GM04504 (cell line): ENCODE data around the gene GALNT16.
"Not testable (repeated sequence)": the region's sequence is repeated elsewhere in the genome, so short reads cannot be mapped to it uniquely, and the experiment has no call there.

Experiments used
- DNase-seq: peaks from one replicate; pipeline ENCODE4 v3.0.0-alpha.2; 2012; ENCODE audit warnings: low read depth

GALNT16 gene

DNA sequence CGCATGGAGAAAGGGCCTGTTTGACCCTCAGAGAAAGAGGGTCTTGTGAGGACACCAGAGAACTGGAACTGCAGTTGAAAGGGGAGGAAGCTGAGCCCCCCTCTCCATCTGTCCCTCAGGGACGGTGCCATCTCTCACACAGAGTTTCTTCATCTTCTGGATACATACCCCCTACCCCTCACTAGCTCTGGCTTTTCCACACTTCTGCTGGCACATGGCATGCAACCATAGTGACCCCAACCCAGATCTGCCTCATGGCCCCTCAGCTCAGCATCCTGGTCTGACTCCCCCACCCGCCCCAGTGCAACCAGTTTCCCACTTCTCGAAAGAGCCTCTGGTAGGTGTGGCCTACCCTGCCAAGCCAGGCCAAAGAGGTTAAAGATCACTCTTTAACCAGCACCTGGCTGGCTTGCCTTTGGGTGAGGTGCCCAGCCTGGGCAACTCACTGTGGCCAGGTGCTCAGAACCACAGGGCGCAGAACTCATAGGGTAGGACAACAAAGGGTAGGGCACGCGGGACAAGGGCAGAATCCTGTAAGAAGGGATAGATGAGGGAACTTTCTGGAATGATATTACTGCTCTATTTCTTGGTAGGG lies 25.8 kb downstream of the GALNT16 start:
- DNase-seq, result no peak

GRCh38 chr14:69287098-69288010 lies 27.4 kb downstream of the GALNT16 start:
- no peak for DNase-seq

GRCh38 chr14:69288011-69288771 lies 28.2 kb downstream of the GALNT16 start:
- DNase-seq, result peak; percentile 53

DNA sequence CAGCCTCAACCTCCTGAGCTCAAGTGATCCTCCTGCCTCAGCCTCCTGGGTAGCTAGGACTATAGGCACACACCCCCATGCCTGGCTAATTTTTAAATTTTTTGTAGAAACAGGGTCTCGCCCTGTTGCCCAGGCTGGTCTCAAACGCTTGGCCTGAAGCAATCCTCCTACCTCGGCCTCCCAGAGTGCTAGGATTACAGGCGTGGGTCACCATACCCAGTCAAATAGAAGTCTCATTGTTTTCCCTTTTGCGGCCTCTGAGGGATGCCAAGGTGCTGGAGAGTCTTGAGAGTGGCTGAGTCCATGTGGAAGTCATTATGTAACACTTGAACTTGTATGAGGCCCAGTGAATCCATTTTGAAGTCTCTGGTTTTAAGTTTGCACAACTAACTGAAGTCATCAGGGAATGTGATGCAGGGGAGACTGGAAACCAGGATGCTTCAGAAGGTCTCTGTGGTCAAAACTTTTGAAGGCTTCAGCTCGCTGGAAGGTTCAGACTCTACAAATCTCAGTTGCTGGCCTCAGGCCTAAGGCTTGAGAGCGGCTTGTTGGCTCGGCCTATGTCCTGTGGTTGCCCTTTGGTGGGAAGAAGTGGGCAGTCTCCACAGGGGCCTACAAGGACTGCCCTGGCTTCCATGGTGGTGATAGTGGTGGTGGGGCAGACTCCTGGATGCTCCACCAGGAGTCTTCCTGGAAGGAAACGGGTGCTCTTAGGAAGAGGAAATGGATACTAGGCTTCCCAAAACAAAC lies 29.2 kb downstream of the GALNT16 start:
- no peak for DNase-seq

DNA sequence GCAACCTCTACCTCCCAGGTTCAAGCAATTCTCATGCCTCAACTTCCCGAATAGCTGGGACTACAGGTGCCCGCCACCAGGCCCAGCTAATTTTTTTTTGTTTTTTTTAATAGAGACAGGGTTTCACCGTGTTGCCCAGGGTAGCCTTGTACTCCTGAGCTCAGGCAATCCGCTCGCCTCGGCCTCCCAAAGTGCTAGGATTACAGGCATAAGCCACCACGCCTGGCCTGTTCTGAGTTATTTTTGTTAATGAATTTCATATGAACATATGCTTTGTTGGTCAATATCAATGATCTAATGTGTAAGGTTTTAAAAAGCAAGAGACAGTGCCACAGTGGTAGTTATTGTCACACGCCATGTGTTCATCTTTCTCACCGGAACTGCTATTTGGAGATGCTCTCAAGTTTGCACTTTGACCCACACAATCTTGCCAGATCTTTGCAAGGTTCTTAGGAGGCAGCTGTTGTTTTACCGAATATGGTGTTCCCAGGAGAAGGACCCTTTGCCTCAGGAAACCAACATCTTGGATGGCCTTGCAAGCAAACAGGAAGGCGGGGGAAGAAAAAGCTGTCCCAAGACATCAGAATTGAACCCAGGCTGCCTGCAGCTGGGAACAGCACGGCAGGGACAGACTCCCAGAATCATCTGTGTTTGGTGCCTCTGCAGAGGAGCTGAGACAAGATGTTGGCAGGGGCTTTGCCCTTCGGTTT lies 30.0 kb downstream of the GALNT16 start:
- no peak for DNase-seq

GRCh38 chr14:69290881-69291280 lies 30.9 kb downstream of the GALNT16 start:
- not testable (repeated sequence) for DNase-seq

- DNase-seq, result no peak
Measured at GRCh38 chr14:69291396-69291795, 31.4 kb downstream of the GALNT16 start.

DNA sequence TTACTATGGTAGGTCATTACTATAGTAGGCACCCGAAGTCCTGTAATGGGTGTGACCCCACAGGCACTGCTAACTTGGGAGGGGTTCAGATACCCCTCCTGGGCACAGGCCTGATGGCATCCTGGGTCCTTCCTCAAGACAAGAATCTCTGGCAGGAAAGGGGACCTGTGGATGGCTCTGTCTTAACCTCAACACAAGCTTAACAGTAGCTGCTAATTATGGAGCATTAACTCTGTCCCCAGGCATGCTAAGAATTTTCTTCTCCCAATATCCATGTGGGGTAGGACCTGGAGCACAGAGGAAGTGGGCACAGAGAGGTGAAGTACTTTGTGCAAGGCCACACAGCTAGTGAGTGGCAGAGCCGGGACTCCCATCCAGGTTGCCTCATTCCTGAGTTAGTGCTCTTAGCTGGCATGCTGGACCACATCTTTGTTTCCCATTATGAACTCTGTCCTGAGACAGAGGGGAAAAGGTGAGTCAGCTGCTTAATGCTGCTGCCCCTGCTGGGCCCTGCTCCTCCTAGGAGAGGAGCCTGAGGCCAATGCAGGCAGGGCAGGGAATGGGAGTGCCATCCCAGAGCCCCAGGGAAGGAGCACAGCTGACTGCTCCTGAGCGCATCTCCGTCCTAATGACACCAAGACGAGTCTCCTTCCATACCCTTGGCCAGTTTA lies 32.1 kb downstream of the GALNT16 start:
- no peak for DNase-seq

DNA sequence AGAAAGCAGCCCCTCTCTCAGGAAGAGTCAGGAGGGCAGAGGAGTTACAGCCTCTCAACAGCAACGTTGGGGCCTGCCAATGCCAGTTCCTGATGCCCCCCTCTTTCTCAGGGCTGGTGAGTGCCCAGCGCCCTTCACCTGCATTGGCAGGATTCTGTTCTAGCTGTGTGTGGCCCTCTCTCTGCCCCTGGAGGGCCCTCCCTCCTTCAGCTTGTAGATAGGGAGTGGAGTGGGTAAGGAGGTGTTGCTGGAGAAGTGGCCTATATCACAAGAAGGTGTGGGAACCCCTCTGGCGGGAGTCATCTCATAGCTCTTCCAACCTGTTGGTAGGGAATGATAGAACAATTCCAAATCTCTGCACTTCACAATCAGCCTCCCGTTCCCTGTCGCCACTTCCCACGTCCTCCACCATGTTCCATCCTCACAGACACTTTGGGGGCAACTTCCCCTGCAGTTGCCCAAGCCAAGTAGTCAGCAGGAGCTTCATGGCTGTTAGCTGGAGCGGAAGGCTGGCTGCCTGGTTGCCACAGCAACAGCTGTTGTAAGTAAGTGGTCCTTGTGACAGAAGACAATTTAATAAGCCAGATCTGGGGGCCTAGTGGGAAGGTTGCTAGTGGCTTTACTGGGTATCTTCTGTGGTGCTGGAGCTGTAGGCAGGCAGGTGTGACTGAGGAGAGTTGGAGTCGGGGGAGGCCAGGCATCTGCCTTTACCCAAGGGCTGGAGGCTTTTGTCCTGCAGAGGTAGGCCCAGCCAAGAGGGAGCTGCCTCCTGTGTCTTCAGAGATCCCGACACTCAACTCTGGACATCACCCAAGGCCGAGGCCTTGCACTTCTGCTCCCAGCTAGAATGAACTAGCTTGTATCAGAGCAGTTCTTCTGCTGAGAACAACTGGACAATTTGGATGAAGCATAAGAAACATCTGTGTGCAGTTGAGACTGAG lies 38.4 kb downstream of the GALNT16 start:
- DNase-seq, result no peak

DNA sequence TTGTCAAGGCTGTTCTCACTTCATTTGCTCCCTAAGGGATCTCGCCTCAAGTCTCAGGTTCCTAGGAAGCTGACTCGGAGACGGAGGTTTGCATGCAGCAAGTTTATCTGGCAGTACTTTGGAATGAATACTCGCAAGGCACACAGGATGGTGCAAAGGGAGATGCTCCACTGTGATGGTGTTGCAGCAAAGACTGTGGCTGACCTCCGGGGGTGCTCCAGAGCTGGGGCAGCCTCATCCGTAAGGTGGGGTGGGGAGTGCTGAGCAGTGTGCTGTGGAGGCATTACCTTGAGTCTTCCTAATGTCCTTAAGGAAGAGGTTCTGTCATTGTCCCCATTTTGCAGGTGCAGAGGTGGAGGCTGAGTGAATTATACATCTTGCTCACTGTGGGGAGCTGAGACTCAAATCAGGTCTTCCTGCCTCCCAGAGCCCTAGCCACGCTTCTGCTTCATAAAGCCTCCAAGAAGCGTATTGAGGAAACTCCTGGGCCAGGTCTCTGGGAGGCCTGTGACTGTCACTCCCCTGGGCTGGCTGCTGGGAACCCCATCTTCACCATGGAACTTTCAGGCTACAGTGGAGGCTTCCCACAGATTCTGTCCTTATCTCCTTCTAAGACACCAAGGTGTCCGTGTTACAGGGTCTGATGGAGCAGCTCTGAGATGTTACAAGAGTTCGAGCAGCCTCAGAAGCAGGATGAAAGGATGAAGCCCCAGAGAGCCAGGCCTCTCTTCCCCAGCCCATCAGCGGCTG lies 39.5 kb downstream of the GALNT16 start:
- no peak for DNase-seq

DNA sequence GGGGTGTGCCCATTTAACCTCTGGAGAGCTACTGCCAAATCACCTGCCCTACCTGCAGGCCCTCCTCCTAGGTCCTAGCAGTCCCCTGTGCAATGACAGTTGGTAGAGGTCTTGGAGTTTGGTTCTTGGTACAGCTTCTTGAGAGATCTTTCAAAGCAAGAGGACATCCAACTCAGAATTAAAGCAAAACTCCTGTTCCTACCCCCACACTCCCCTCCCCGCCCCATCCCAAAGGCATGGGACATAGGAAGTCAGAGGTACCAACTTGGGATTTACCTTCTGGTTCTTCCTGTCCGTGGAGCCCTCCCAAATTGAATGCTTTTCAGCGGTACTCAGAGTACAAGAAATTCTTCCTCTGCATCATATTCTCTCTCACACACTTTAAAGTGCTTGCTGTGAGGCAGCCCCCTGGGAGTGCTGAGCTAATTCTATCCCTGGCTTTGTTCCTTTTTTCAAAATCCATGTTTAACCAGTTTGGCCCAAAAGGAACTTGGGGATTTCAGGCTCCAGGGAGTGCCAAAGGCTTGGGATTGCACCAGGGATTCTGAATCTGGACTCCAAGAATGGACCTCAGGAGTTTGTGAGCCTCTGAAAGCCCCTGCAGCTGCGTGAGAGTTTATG lies 40.8 kb downstream of the GALNT16 start:
- no peak for DNase-seq

GRCh38 chr14:69303086-69303485 lies 43.1 kb downstream of the GALNT16 start:
- DNase-seq, result no peak

GRCh38 chr14:69312608-69313007 lies 52.6 kb downstream of the GALNT16 start:
- DNase-seq, result no peak

- DNase-seq, result no peak
Measured at GRCh38 chr14:69313176-69313575, 53.2 kb downstream of the GALNT16 start.

DNA sequence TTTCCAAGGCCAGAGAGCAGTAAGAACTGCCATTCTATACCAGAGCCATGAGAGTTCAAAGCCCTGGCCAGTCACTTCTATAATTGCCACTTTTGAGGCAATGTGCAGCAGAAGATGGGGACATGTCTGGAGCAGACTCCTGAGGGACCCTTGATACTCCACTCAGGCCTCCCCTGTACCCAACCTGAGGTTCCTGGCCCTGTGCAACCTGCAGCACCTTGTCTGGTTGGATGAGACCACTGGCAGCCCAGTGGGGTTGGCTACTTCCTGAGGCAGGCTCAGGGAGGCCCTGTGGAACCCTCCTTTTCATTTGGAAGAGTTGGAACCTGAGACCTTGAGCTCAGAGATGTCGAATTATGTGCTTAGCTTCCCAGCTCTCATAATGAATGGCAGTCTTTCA lies 54.4 kb downstream of the GALNT16 start:
- no peak for DNase-seq

- DNase-seq, result no peak
Measured at GRCh38 chr14:69315301-69315700, 55.3 kb downstream of the GALNT16 start.

- DNase-seq, result no peak
Measured at GRCh38 chr14:69316449-69317101, 56.6 kb downstream of the GALNT16 start.
